ENCODE measurements around the gene CDK14.
A peak's percentile ranks its signal among the peaks of the same experiment; 100 is the strongest.

CDK14 gene

GRCh38 chr7:90661290-90662151 is 65.4 kb downstream of the CDK14 start:
- peak overlapping the region; percentile 25; the same call in 1 of the 2 replicates for H3K27ac ChIP-seq
- DNase-seq = peak; percentile 16

DNA sequence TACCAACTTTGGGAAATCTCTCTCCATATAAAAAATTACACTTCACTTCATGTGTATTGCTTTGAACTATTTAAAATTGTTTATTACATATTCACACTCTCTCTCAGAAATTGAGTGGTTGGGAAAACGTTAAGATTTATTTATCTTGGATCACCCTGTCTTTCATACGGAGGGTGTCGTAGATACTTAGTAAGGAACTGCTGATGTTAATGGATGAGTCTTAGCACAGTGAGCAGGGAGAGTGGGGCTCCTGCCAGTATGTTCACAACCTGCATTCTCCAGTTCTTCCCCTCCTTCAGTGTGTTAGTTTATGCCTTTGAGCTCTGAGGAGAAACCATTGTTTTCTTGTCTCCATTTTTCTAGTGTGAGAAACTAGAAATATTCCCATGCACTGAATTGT is 67.1 kb downstream of the CDK14 start:
- H3K36me3 ChIP-seq = no peaks in the 10 kb centered on the region
- H3K27me3 ChIP-seq (ENCODE audit: insufficient read depth, low read depth, severe bottlenecking) = no peaks in the 10 kb centered on the region
- no peak overlapping the region for H3K4me3 ChIP-seq (ENCODE audit: low read depth, low read length)
- no peaks in the 10 kb centered on the region for H3K9me3 ChIP-seq (ENCODE audit: severe bottlenecking)
- TF ChIP-seq CTCF (IDR thresholded peaks at IDR 0.05; ENCODE audit: low read depth, low read length) = no peak
- H3K27ac ChIP-seq = no peak overlapping the region
- no peak for DNase-seq

More at GRCh38 chr7:90661290-90662151, 65.4 kb downstream of the CDK14 start:
- Histone ChIP-seq H3K36me3 (no peaks in the 10 kb centered on the region), H3K4me3 (ENCODE audit: low read depth, low read length) (no peak overlapping the region), H3K27me3 (ENCODE audit: insufficient read depth, low read depth, severe bottlenecking) (no peaks in the 10 kb centered on the region), H3K9me3 (ENCODE audit: severe bottlenecking) (no peaks in the 10 kb centered on the region)
- TF ChIP-seq CTCF (IDR thresholded peaks at IDR 0.05; ENCODE audit: low read depth, low read length) = no peak

DNA sequence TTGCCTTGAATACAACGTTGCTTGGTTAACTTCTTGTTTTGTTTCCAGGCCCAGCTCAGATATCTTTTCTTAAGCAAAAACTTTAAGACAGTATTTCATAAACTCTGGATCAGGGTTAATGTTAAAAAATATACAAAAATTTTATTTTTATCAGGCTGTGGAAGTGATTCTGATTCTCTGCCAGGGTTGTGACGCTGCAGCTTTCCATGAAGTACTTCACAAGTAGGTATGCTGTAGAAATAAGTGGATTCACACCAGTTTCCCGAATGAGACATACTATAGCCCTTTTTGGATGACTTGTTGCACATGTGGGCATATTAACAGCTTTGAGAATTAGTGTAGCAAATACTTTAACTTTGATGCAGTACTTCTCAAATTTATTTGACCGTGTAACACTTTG is 70.1 kb downstream of the CDK14 start:
- no peaks in the 10 kb centered on the region for H3K9me3 ChIP-seq (ENCODE audit: severe bottlenecking)
- no peak overlapping the region for H3K27ac ChIP-seq
- H3K36me3 ChIP-seq = no peaks in the 10 kb centered on the region
- no peak for DNase-seq
- H3K4me3 ChIP-seq (ENCODE audit: low read depth, low read length) = no peak overlapping the region
- H3K27me3 ChIP-seq (ENCODE audit: insufficient read depth, low read depth, severe bottlenecking) = no peaks in the 10 kb centered on the region
- no peak for TF ChIP-seq CTCF (IDR thresholded peaks at IDR 0.05; ENCODE audit: low read depth, low read length)

DNA sequence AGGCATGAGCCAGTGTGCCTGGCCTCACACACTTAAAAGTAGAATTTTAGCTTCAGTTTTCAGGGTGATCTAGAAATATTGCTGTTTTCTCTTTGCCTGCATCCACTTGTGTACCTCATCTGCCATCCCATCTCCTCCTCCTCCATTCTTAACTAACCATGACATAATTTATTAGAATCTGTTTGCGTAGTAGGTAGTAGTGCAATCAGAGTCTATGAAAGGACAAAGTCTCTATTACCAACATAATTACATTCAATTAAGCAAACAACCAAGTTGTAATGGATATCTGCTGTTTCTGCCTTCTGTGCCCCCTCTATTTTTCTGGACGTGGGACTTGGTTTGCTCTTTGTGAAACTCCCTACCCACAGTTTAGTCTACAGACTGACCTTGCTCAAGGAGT is 72.9 kb downstream of the CDK14 start:
- Histone ChIP-seq H3K36me3 (no peaks in the 10 kb centered on the region), H3K27ac (no peak overlapping the region), H3K9me3 (ENCODE audit: severe bottlenecking) (no peaks in the 10 kb centered on the region), H3K27me3 (ENCODE audit: insufficient read depth, low read depth, severe bottlenecking) (no peaks in the 10 kb centered on the region), H3K4me3 (ENCODE audit: low read depth, low read length) (no peak overlapping the region)
- no peak for TF ChIP-seq CTCF (IDR thresholded peaks at IDR 0.05; ENCODE audit: low read depth, low read length)
- no peak for DNase-seq

- no peak for DNase-seq
- no peak overlapping the region for H3K4me3 ChIP-seq (ENCODE audit: low read depth, low read length)
- H3K9me3 ChIP-seq (ENCODE audit: severe bottlenecking) = no peaks in the 10 kb centered on the region
- no peaks in the 10 kb centered on the region for H3K27me3 ChIP-seq (ENCODE audit: insufficient read depth, low read depth, severe bottlenecking)
- H3K36me3 ChIP-seq = no peaks in the 10 kb centered on the region
- H3K27ac ChIP-seq = no peak overlapping the region
- TF ChIP-seq CTCF (IDR thresholded peaks at IDR 0.05; ENCODE audit: low read depth, low read length) = no peak
Observed at GRCh38 chr7:90669492-90669891, 73.4 kb downstream of the CDK14 start.
